Sigmoid colon (tissue), 7 donors: ENCODE data around the gene MUC6. TPM values are rescaled to one million over a fixed set of nuclear protein-coding genes. Genes with fewer than 3 reads are reported as not detected.

Experiments
- DNase-seq: peaks from one replicate; pipeline ENCODE4 v3.0.0-alpha.2; 2019
- H3K27ac ChIP-seq, 4 donors: fragments of 200-600 bp; sonication (generic); one replicate each; pipeline ENCODE4 v1.5.1; 2016 to 2019; ENCODE audit warnings: mild to moderate bottlenecking in 1 of 4
- H3K27me3 ChIP-seq, 3 donors: fragments of 200-600 bp; sonication (generic); one replicate each; pipeline ENCODE4 v1.5.1; 2019; ENCODE audit warnings: mild to moderate bottlenecking in 1 of 3
- H3K36me3 ChIP-seq, 4 donors: fragments of 200-600 bp; sonication (generic); one replicate each; pipeline ENCODE4 v1.5.1; 2016 to 2019
- H3K4me1 ChIP-seq, 4 donors: fragments of 200-600 bp; sonication (generic); one replicate each; pipeline ENCODE4 v1.5.1; 2017 to 2019
- H3K4me3 ChIP-seq, 4 donors: fragments of 200-600 bp; sonication (generic); one replicate each; pipeline ENCODE4 v1.5.1; 2017 to 2019; ENCODE audit warnings: mild to moderate bottlenecking in 2 of 4, moderate library complexity in 1 of 4
- H3K9me3 ChIP-seq, 4 donors: fragments of 200-600 bp in 3 of 4; sonication (generic) in 3 of 4; one replicate each; pipeline versions ENCODE4 v1.5.1 to v1.6.1; 2013 to 2019
- CTCF ChIP-seq, 4 experiments: fragments of 450-650 bp in 3 of 4; fragments of 200-600 bp in 1 of 4; IDR thresholded peaks; one replicate each; pipeline ENCODE4 v1.5.1; 2016 to 2019; ENCODE audit warnings: antibody characterized with exemption in 4 of 4, mild to moderate bottlenecking in 3 of 4, moderate library complexity in 2 of 4
- EP300 ChIP-seq, 4 donors: sonication (generic); formaldehyde crosslinking; IDR thresholded peaks; one replicate each; pipeline ENCODE4 v1.6.1; 2017; ENCODE audit warnings: antibody characterized with exemption in 4 of 4
- POLR2A ChIP-seq, 2 donors: fragments of 450-650 bp; IDR thresholded peaks; one replicate each; pipeline ENCODE4 v1.6.1; 2016; ENCODE audit warnings: antibody characterized with exemption in 2 of 2, mild to moderate bottlenecking in 2 of 2, moderate library complexity in 2 of 2
- POLR2AphosphoS5 ChIP-seq, 4 donors: sonication (generic); formaldehyde crosslinking; IDR thresholded peaks; one replicate each; pipeline ENCODE4 v1.6.1; 2017; ENCODE audit warnings: antibody characterized with exemption in 4 of 4
- WGBS, 2 donors: extraction: QIAGEN DNeasy Blood & Tissue Kit; methylation state at CpG; one replicate each; pipeline ENCODE4 v1.1.7; 2013; 5-methylcytosine and 5-hydroxymethylcytosine counted together
- intact Hi-C: fragments of 100-400 bp; cut with DNase I; formaldehyde crosslinking; loops from one replicate; pipeline ENCODE4 v1.15.1; 2023
- polyA plus RNA-seq, 3 donors: library from polyadenylated mRNA; stranded (reverse); fragments of 200-250 nt; gene quantifications; one replicate each; pipeline ENCODE4 v1.2.3, GENCODE V29; 2013
- total RNA-seq, 4 donors: library from RNA; depleted of rRNA; stranded (reverse); fragments of >200 nt; gene quantifications; one replicate each; pipeline ENCODE4 v1.1.0, GENCODE V29; 2016
- donor health status: healthy with polysubstance abuse.
- donor health status: Bipolar disorder and iron deficiency.
- donor health status: healthy.

MUC6 gene
- total and polyA plus RNA-seq, 7 donors = under 0.01 to 0.04 TPM; not detected in 5

- no peak overlapping the region for H3K4me3 ChIP-seq
- H3K27ac ChIP-seq = no peak overlapping the region
- no peaks in the 10 kb centered on the region for H3K4me1 ChIP-seq
- no peak for TF ChIP-seq POLR2AphosphoS5 (IDR thresholded peaks at IDR 0.05)
- no peak for TF ChIP-seq POLR2A (IDR thresholded peaks at IDR 0.05)
- TF ChIP-seq EP300 (IDR thresholded peaks at IDR 0.05) = no peak
- TF ChIP-seq CTCF (IDR thresholded peaks at IDR 0.05) = no peak
- intact Hi-C loops = no loop called here
- H3K27me3 ChIP-seq = no peaks in the 10 kb centered on the region
- no peak for DNase-seq
- WGBS, 2 donors = 94 to 97% methylated on average over 17 of the region's 17 CpGs
- no peaks in the 10 kb centered on the region for H3K9me3 ChIP-seq
- peaks cover 9 to 55% (median 43%) of the 10 kb centered on the region in 4 donors for H3K36me3 ChIP-seq
Measured at GRCh38 chr11:1012291-1012690, 24.2 kb downstream of the MUC6 start.

GRCh38 chr11:1011320-1011698, 25.2 kb downstream of the MUC6 start:
- peaks cover 9 to 64% (median 44%) of the 10 kb centered on the region in 4 donors for H3K36me3 ChIP-seq
- intact Hi-C loops = no loop called here
- no peak overlapping the region for H3K27ac ChIP-seq
- H3K27me3 ChIP-seq = no peaks in the 10 kb centered on the region
- no peaks in the 10 kb centered on the region for H3K4me1 ChIP-seq
- WGBS, 2 donors = 91 to 93% methylated on average over 17 of the region's 17 CpGs
- no peaks in the 10 kb centered on the region for H3K9me3 ChIP-seq
- no peak overlapping the region for H3K4me3 ChIP-seq
- DNase-seq = no peak
- TF ChIP-seq POLR2AphosphoS5 (IDR thresholded peaks at IDR 0.05) (no peak), EP300 (IDR thresholded peaks at IDR 0.05) (no peak), CTCF (IDR thresholded peaks at IDR 0.05) (no peak), POLR2A (IDR thresholded peaks at IDR 0.05) (no peak)

GRCh38 chr11:1010551-1011319, 25.8 kb downstream of the MUC6 start:
- H3K36me3 ChIP-seq = peaks cover 9 to 64% (median 44%) of the 10 kb centered on the region in 4 donors

GRCh38 chr11:1009991-1010390, 26.5 kb downstream of the MUC6 start:
- Histone ChIP-seq H3K4me3 (no peak overlapping the region), H3K36me3 (peaks cover 9 to 72% (median 49%) of the 10 kb centered on the region in 4 donors), H3K27me3 (no peaks in the 10 kb centered on the region), H3K27ac (no peak overlapping the region), H3K4me1 (no peaks in the 10 kb centered on the region), H3K9me3 (no peaks in the 10 kb centered on the region)
- WGBS, 2 donors = 93 to 94% methylated on average over 17 of the region's 17 CpGs
- intact Hi-C loops = no loop called here
- TF ChIP-seq POLR2A (IDR thresholded peaks at IDR 0.05) (no peak), POLR2AphosphoS5 (IDR thresholded peaks at IDR 0.05) (no peak), CTCF (IDR thresholded peaks at IDR 0.05) (no peak), EP300 (IDR thresholded peaks at IDR 0.05) (no peak)
- DNase-seq = no peak

More at GRCh38 chr11:1010551-1011319, 25.8 kb downstream of the MUC6 start:
- H3K27me3 ChIP-seq = no peaks in the 10 kb centered on the region
- no peak overlapping the region for H3K4me3 ChIP-seq
- DNase-seq = no peak
- H3K27ac ChIP-seq = no peak overlapping the region
- WGBS, 2 donors = 93 to 94% methylated on average over 35 of the region's 35 CpGs
- no peaks in the 10 kb centered on the region for H3K9me3 ChIP-seq
- intact Hi-C loops = no loop called here
- no peaks in the 10 kb centered on the region for H3K4me1 ChIP-seq
- no peak for TF ChIP-seq POLR2A (IDR thresholded peaks at IDR 0.05)
- no peak for TF ChIP-seq CTCF (IDR thresholded peaks at IDR 0.05)
- TF ChIP-seq EP300 (IDR thresholded peaks at IDR 0.05) = no peak
- no peak for TF ChIP-seq POLR2AphosphoS5 (IDR thresholded peaks at IDR 0.05)
